WERI-Rb-1 (cell line): ENCODE results near the gene MRPL34.

Experiments
- DNase-seq: peaks from one replicate; pipeline ENCODE4 v3.0.0-alpha.2; 2020
- H3K27ac ChIP-seq: fragments of 250-450 bp; sonication (Bioruptor Pico); 2 replicates; pipeline ENCODE4 v1.5.1; 2020; ENCODE audit warnings: mild to moderate bottlenecking, moderate library complexity
- H3K27me3 ChIP-seq: fragments of 250-450 bp; sonication (Bioruptor Pico); 2 replicates; pipeline ENCODE4 v1.5.1; 2021; ENCODE audit warnings: mild to moderate bottlenecking, low read depth, moderate library complexity; ENCODE audit not compliant: insufficient read depth, severe bottlenecking
- H3K36me3 ChIP-seq: fragments of 250-450 bp; sonication (Bioruptor Pico); 2 replicates; pipeline ENCODE4 v1.5.1; 2020; ENCODE audit warnings: mild to moderate bottlenecking, moderate library complexity
- H3K4me3 ChIP-seq: 2 replicates; pipeline ENCODE4 v1.5.1; 2011; ENCODE audit warnings: low read depth, mild to moderate bottlenecking, control low read depth, low read length
- H3K9me3 ChIP-seq: fragments of 250-450 bp; sonication (Bioruptor Pico); 2 replicates; pipeline ENCODE4 v1.5.1; 2021; ENCODE audit warnings: mild to moderate bottlenecking, moderate library complexity; ENCODE audit not compliant: severe bottlenecking
- CTCF ChIP-seq: IDR thresholded peaks from 2 replicates; pipeline ENCODE4 v1.5.1; 2011; ENCODE audit warnings: low read depth, mild to moderate bottlenecking, control low read depth, inconsistent platforms, low read length

MRPL34 gene

GRCh38 chr19:17330262-17331044 is 24.8 kb downstream of the MRPL34 start:
- H3K27me3 ChIP-seq = no peaks in the 10 kb centered on the region

GRCh38 chr19:17331045-17331558 is 25.4 kb downstream of the MRPL34 start:
- DNase-seq = peak; percentile 48
- H3K9me3 ChIP-seq = no peaks in the 10 kb centered on the region
- no peak for TF ChIP-seq CTCF
- H3K27ac ChIP-seq = no peak overlapping the region
- H3K36me3 ChIP-seq = peaks cover 36% of the 10 kb centered on the region
- H3K27me3 ChIP-seq = no peaks in the 10 kb centered on the region
- no peak overlapping the region for H3K4me3 ChIP-seq

More at GRCh38 chr19:17330262-17331044, 24.8 kb downstream of the MRPL34 start:
- Histone ChIP-seq H3K4me3 (no peak overlapping the region), H3K9me3 (no peaks in the 10 kb centered on the region), H3K27ac (no peak overlapping the region), H3K36me3 (peaks cover 41% of the 10 kb centered on the region)
- no peak for DNase-seq
- no peak for TF ChIP-seq CTCF

GRCh38 chr19:17332360-17332676 is 26.6 kb downstream of the MRPL34 start:
- Histone ChIP-seq H3K4me3 (no peak overlapping the region), H3K9me3 (no peaks in the 10 kb centered on the region), H3K36me3 (peaks cover 24% of the 10 kb centered on the region), H3K27ac (no peak overlapping the region), H3K27me3 (no peaks in the 10 kb centered on the region)
- TF ChIP-seq CTCF = no peak
- no peak for DNase-seq

GRCh38 chr19:17332677-17333581 is 27.3 kb downstream of the MRPL34 start:
- no peaks in the 10 kb centered on the region for H3K27me3 ChIP-seq
- peak; percentile 75 for DNase-seq
- peaks cover 20% of the 10 kb centered on the region for H3K36me3 ChIP-seq
- H3K4me3 ChIP-seq = no peak overlapping the region
- TF ChIP-seq CTCF = no peak
- no peaks in the 10 kb centered on the region for H3K9me3 ChIP-seq
- H3K27ac ChIP-seq = no peak overlapping the region

- Histone ChIP-seq H3K9me3 (no peaks in the 10 kb centered on the region), H3K27ac (peak overlapping the region; percentile 95), H3K36me3 (peaks cover 25% of the 10 kb centered on the region), H3K27me3 (no peaks in the 10 kb centered on the region), H3K4me3 (peak overlapping the region; percentile 77)
- no peak for DNase-seq
- no peak for TF ChIP-seq CTCF
Observed at GRCh38 chr19:17333611-17334413, 28.1 kb downstream of the MRPL34 start.
